H1 (cell line): ENCODE data around the gene ABLIM1. TPM values are rescaled to one million over a fixed set of nuclear protein-coding genes. Genes with fewer than 3 reads are reported as not detected.

Source experiments
- CTCF ChIA-PET: fragments of 300-600 bp; sonication (Branson Sonifier 250); formaldehyde crosslinking; loops from one replicate; lab custom pipeline; 2021; ENCODE audit not compliant: partially characterized antibody; lab: Charles Lee
- POLR2A ChIA-PET: fragments of 300-600 bp; sonication (Branson Sonifier 250); formaldehyde crosslinking; loops from one replicate; lab custom pipeline; 2021; ENCODE audit warnings: inconsistent platforms; ENCODE audit not compliant: partially characterized antibody; lab: Charles Lee
- DNase-seq, 2 experiments: peaks; one replicate each; pipeline versions ENCODE4 v3.0.0 to v3.0.0-alpha.2; 2010 to 2022; ENCODE audit warnings: low spot score in 2 of 2, low read depth in 1 of 2, mixed read lengths in 1 of 2
- FAIRE-seq: peaks from 2 replicates; lab custom pipeline; 2011; peaks lifted over from hg19 to GRCh38; lab: Jason Lieb, UNC
- H2AFZ ChIP-seq: 2 replicates; pipeline ENCODE4 v1.8.1; 2012; ENCODE audit warnings: low read length, inconsistent platforms
- H2AK5ac ChIP-seq: 2 replicates; pipeline ENCODE4 v1.6.1; 2013; ENCODE audit warnings: low read depth, low read length
- H2BK120ac ChIP-seq: replicated peaks from 2 replicates; pipeline ENCODE3; 2013; ENCODE audit warnings: low read depth, low read length, inconsistent platforms
- H2BK12ac ChIP-seq: 2 replicates; pipeline ENCODE4 v1.6.1; 2013; ENCODE audit warnings: low read depth, low read length
- H2BK15ac ChIP-seq: 2 replicates; pipeline ENCODE4 v1.6.1; 2013; ENCODE audit warnings: low read length
- H2BK20ac ChIP-seq: 2 replicates; pipeline ENCODE4 v1.6.1; 2013; ENCODE audit warnings: low read length
- H2BK5ac ChIP-seq: 2 replicates; pipeline ENCODE4 v1.6.1; 2013; ENCODE audit warnings: low read depth, low read length
- H3K14ac ChIP-seq: 2 replicates; pipeline ENCODE4 v1.6.1; 2013; ENCODE audit warnings: inconsistent platforms; ENCODE audit not compliant: insufficient read length
- H3K18ac ChIP-seq: 2 replicates; pipeline ENCODE4 v1.6.1; 2013; ENCODE audit warnings: low read length; ENCODE audit errors: extremely low read depth
- H3K23ac ChIP-seq: 2 replicates; pipeline ENCODE4 v1.6.1; 2013; ENCODE audit warnings: inconsistent platforms; ENCODE audit not compliant: insufficient read length
- H3K23me2 ChIP-seq: 2 replicates; pipeline ENCODE4 v1.6.1; 2013; ENCODE audit warnings: low read depth, low read length
- H3K27ac ChIP-seq: 2 replicates; pipeline ENCODE4 v1.6.1; 2011; ENCODE audit warnings: low read depth, low read length, inconsistent platforms
- H3K27me3 ChIP-seq, 4 experiments: replicated peaks in 1 of 4; 1 replicate in 1 of 4; 2 replicates in 3 of 4; pipeline versions ENCODE4 v1.6.1 to v1.8.1; 2011 to 2013; ENCODE audit warnings: low read length in 3 of 4, mild to moderate bottlenecking in 3 of 4, inconsistent platforms in 2 of 4, mixed read lengths in 2 of 4, moderate library complexity in 1 of 4; ENCODE audit not compliant: control insufficient read depth in 3 of 4, insufficient read depth in 3 of 4; ENCODE audit errors: extremely low read depth in 1 of 4
- H3K36me3 ChIP-seq, 4 experiments: 2 replicates each; pipeline versions ENCODE4 v1.6.1 to v1.8.1; 2011 to 2013; ENCODE audit warnings: mild to moderate bottlenecking in 4 of 4, low read length in 3 of 4, moderate library complexity in 2 of 4, control low read depth in 1 of 4, inconsistent platforms in 1 of 4; ENCODE audit not compliant: insufficient read depth in 4 of 4, control insufficient read depth in 2 of 4
- H3K4ac ChIP-seq: replicated peaks from 2 replicates; pipeline ENCODE3; 2013; ENCODE audit warnings: low read length, low read depth, mixed read lengths, inconsistent platforms; ENCODE audit not compliant: insufficient read length
- H3K4me1 ChIP-seq, 4 experiments: replicated peaks in 1 of 4; 1 replicate in 1 of 4; 2 replicates in 3 of 4; pipeline versions ENCODE4 v1.6.1 to v1.8.1; 2011 to 2013; ENCODE audit warnings: low read length in 3 of 4, inconsistent platforms in 2 of 4, mixed read lengths in 1 of 4; ENCODE audit not compliant: insufficient read depth in 4 of 4, control insufficient read depth in 3 of 4
- H3K4me2 ChIP-seq, 2 experiments: 2 replicates each; pipeline versions ENCODE4 v1.6.1 to v1.8.1; 2011 to 2013; ENCODE audit warnings: low read depth in 2 of 2, low read length in 2 of 2, control low read depth in 1 of 2, inconsistent platforms in 1 of 2, mild to moderate bottlenecking in 1 of 2; ENCODE audit not compliant: insufficient read depth in 1 of 2
- H3K4me3 ChIP-seq, 4 experiments: fragments of 200-600, 300-600 bp in 1 of 4; sonication (generic), shearing (Covaris generic), sonication (Bioruptor Twin) in 1 of 4; 2 replicates each; pipeline versions ENCODE4 v1.5.1 to v1.8.1; 2011 to 2016; ENCODE audit warnings: low read length in 4 of 4, low read depth in 3 of 4, control low read depth in 2 of 4, inconsistent platforms in 2 of 4, mild to moderate bottlenecking in 2 of 4, mixed read lengths in 1 of 4, moderate library complexity in 1 of 4; ENCODE audit not compliant: insufficient read depth in 2 of 4; ENCODE audit errors: extremely low read depth in 1 of 4
- H3K56ac ChIP-seq: replicated peaks from 2 replicates; pipeline ENCODE3; 2013; ENCODE audit warnings: low read depth, mild to moderate bottlenecking, mixed read lengths, low read length, inconsistent platforms; ENCODE audit not compliant: insufficient read length
- H3K79me1 ChIP-seq: 2 replicates; pipeline ENCODE4 v1.6.1; 2013; ENCODE audit warnings: low read depth, low read length, control low read depth
- H3K79me2 ChIP-seq, 2 experiments: 2 replicates each; pipeline versions ENCODE4 v1.6.1 to v1.8.1; 2012 to 2013; ENCODE audit warnings: low read length in 2 of 2, mild to moderate bottlenecking in 2 of 2, inconsistent platforms in 1 of 2; ENCODE audit not compliant: insufficient read depth in 2 of 2, control insufficient read depth in 1 of 2
- H3K9ac ChIP-seq, 4 experiments: replicated peaks in 1 of 4; 1 replicate in 1 of 4; 2 replicates in 3 of 4; pipeline versions ENCODE4 v1.6.1 to v1.8.1; 2011 to 2013; ENCODE audit warnings: low read depth in 3 of 4, low read length in 3 of 4, control low read depth in 2 of 4, mild to moderate bottlenecking in 2 of 4, moderate library complexity in 2 of 4, inconsistent platforms in 1 of 4; ENCODE audit errors: extremely low read depth in 1 of 4
- H3K9me3 ChIP-seq, 2 experiments: 2 replicates each; pipeline versions ENCODE4 v1.6.1 to v1.8.1; 2012 to 2013; ENCODE audit warnings: mild to moderate bottlenecking in 2 of 2, moderate library complexity in 2 of 2, control low read depth in 1 of 2, inconsistent platforms in 1 of 2, low read depth in 1 of 2, low read length in 1 of 2, mixed read lengths in 1 of 2; ENCODE audit not compliant: insufficient read depth in 2 of 2
- H4K20me1 ChIP-seq, 2 experiments: replicated peaks in 1 of 2; 2 replicates each; pipeline versions ENCODE3 to v1.8.1; 2011 to 2013; ENCODE audit warnings: inconsistent platforms in 2 of 2, low read length in 2 of 2, mild to moderate bottlenecking in 1 of 2; ENCODE audit not compliant: insufficient read depth in 2 of 2, control insufficient read depth in 1 of 2
- H4K5ac ChIP-seq: 2 replicates; pipeline ENCODE4 v1.6.1; 2013; ENCODE audit warnings: low read length, low read depth, mixed read lengths, inconsistent platforms; ENCODE audit not compliant: insufficient read length
- H4K8ac ChIP-seq: 2 replicates; pipeline ENCODE4 v1.8.0; 2013; ENCODE audit warnings: mild to moderate bottlenecking, moderate library complexity, low read length, inconsistent platforms; ENCODE audit not compliant: insufficient read depth; ENCODE audit errors: extremely low read depth
- H4K91ac ChIP-seq: replicated peaks from 2 replicates; pipeline ENCODE3; 2013; ENCODE audit warnings: low read length, mixed read lengths, inconsistent platforms; ENCODE audit not compliant: insufficient read length
- BCL11A ChIP-seq, 2 experiments: IDR thresholded peaks; one replicate each; pipeline ENCODE4 v1.6.1; 2011; ENCODE audit warnings: low read depth in 2 of 2, low read length in 2 of 2, mild to moderate bottlenecking in 2 of 2
- BRCA1 ChIP-seq: IDR thresholded peaks from 2 replicates; pipeline ENCODE4 v1.6.1; 2012; ENCODE audit warnings: low read depth, low read length, improper control_type of control experiment
- CHD1 ChIP-seq: IDR thresholded peaks from 2 replicates; pipeline ENCODE4 v1.6.1; 2012; ENCODE audit warnings: low read depth, low read length, improper control_type of control experiment
- EZH2 ChIP-seq: fragments of 200-600 bp; sonication (generic); IDR thresholded peaks from 2 replicates; pipeline ENCODE4 v1.7.1; 2012; ENCODE audit warnings: low read depth, mild to moderate bottlenecking, moderate library complexity, low read length, inconsistent platforms; ENCODE audit not compliant: severe bottlenecking
- HDAC6 ChIP-seq: IDR thresholded peaks from one replicate; pipeline ENCODE4 v1.7.1; 2012; ENCODE audit warnings: low read depth, mild to moderate bottlenecking, inconsistent platforms, low read length, moderate library complexity
- KDM5A ChIP-seq: fragments of 200-600 bp; IDR thresholded peaks from 2 replicates; pipeline ENCODE4 v1.7.1; 2012; ENCODE audit warnings: mild to moderate bottlenecking, low read length, inconsistent platforms, mixed read lengths
- MAFK ChIP-seq: IDR thresholded peaks from 2 replicates; pipeline ENCODE4 v1.6.1; 2012; ENCODE audit warnings: low read depth, mild to moderate bottlenecking, improper control_type of control experiment, low read length
- NANOG ChIP-seq: IDR thresholded peaks from 2 replicates; pipeline ENCODE4 v1.6.1; 2011; ENCODE audit warnings: low read length, low read depth, mild to moderate bottlenecking, inconsistent platforms; ENCODE audit not compliant: insufficient read depth, poor library complexity, severe bottlenecking
- NRF1 ChIP-seq: IDR thresholded peaks from 2 replicates; pipeline ENCODE4 v1.6.1; 2011; ENCODE audit warnings: mild to moderate bottlenecking, low read depth, low read length, improper control_type of control experiment
- PHF8 ChIP-seq: fragments of 200-600 bp; sonication (generic); conservative IDR thresholded peaks from 2 replicates; pipeline ENCODE4 v1.7.1; 2012; ENCODE audit warnings: low read depth, mild to moderate bottlenecking, inconsistent platforms, low read length, moderate library complexity
- POLR2AphosphoS5 ChIP-seq: IDR thresholded peaks from 2 replicates; pipeline ENCODE4 v1.6.1; 2011; ENCODE audit warnings: low read depth, low read length
- RAD21 ChIP-seq, 2 experiments: IDR thresholded peaks in 1 of 2; conservative IDR thresholded peaks in 1 of 2; 2 replicates each; pipeline ENCODE4 v1.6.1; 2011; ENCODE audit warnings: low read depth in 2 of 2, low read length in 2 of 2, improper control_type of control experiment in 1 of 2, inconsistent platforms in 1 of 2, mild to moderate bottlenecking in 1 of 2, moderate library complexity in 1 of 2
- RXRA ChIP-seq: IDR thresholded peaks from 2 replicates; pipeline ENCODE4 v1.6.1; 2011; ENCODE audit warnings: low read depth, mild to moderate bottlenecking, low read length, moderate library complexity; ENCODE audit not compliant: insufficient read depth
- TEAD4 ChIP-seq: IDR thresholded peaks from 2 replicates; pipeline ENCODE4 v1.6.1; 2012; ENCODE audit warnings: low read depth, low read length, inconsistent platforms, mixed read lengths
- WGBS, 2 experiments: shearing (Covaris generic) in 1 of 2; methylation state at CpG; one replicate each; pipeline versions ENCODE4 v1.1.6 to v1.1.7; 2013 to 2015; ENCODE audit warnings: low lambda C conversion rate in 2 of 2, mixed read lengths in 2 of 2, inconsistent platforms in 1 of 2, low coverage in 1 of 2, missing lambda C conversion rate in 1 of 2; ENCODE audit not compliant: insufficient replicate concordance in 2 of 2, insufficient coverage in 1 of 2, insufficient read length in 1 of 2; ENCODE audit errors: extremely low coverage in 1 of 2, missing lambda C conversion rate in 1 of 2; 5-methylcytosine and 5-hydroxymethylcytosine counted together
- polyA plus RNA-seq, 7 experiments: library from polyadenylated mRNA; depleted of rRNA in 3 of 7; stranded (reverse) in 5 of 7; unstranded in 2 of 7; fragments of >200 nt in 5 of 7; fragments of 200-250 nt in 2 of 7; gene quantifications; 1 replicate in 5 of 7; 2 replicates in 1 of 7; 4 replicates in 1 of 7; pipeline versions ENCODE4 v1.2.1 to v1.2.3, GENCODE V29; 2011 to 2013; ENCODE audit warnings: missing spikeins in 2 of 7, mixed read lengths in 2 of 7
- total RNA-seq: library from RNA; stranded (reverse); fragmentation: NEBNext Ultra II Directional; extraction: Animal tissue kit (Norgen Biotek cat#: 25700); gene quantifications from 2 replicates; pipeline ENCODE4 v1.2.1, GENCODE V29; 2021

Gene ABLIM1
- total and polyA plus RNA-seq, 2 of the 8 experiments (the other 6 are each of a cell fraction or from before 2014, with no cell fraction given), result 51.2 to 51.7 TPM

GRCh38 chr10:114553436-114553835 lies 104.6 kb downstream of the ABLIM1 start:
- Histone ChIP-seq H3K9me3 (peaks cover 7 to 14% of the 10 kb centered on the region in 2 experiments; a peak in 3 of 4 replicates), H3K9ac (no peak overlapping the region), H3K36me3 (no peaks in the 10 kb centered on the region; a peak in 1 of 8 replicates), H3K4me3 (no peak overlapping the region), H2BK12ac (no peak overlapping the region), H3K4ac (no peak overlapping the region), H2AK5ac (no peak overlapping the region; the same call in 1 of the 2 replicates), H3K4me2 (no peak overlapping the region), H4K5ac (no peak overlapping the region), H2BK120ac (no peak overlapping the region), H3K4me1 (peaks cover 0 to 2% (median 0%) of the 10 kb centered on the region in 4 experiments; a peak in 1 of 7 replicates), H3K79me2 (no peaks in the 10 kb centered on the region), H3K27ac (no peak overlapping the region), H3K23ac (no peak overlapping the region)
- WGBS, 2 experiments, result 92% methylated on average over 1 of the region's 1 CpG; no CpG with 5 or more reads in 1 of the 2 experiments
- TF ChIP-seq BRCA1, result no peak
- no peak for TF ChIP-seq HDAC6
- no peak for TF ChIP-seq RXRA
- no peak for TF ChIP-seq BCL11A (IDR thresholded peaks at IDR 0.05; ENCODE audit: low read depth in 2 of 2, low read length in 2 of 2)
- TF ChIP-seq TEAD4, result no peak
- TF ChIP-seq KDM5A, result no peak
- TF ChIP-seq MAFK, result no peak
- no peak for TF ChIP-seq NRF1
- TF ChIP-seq POLR2AphosphoS5, result no peak
- TF ChIP-seq CHD1, result no peak
- no peak for TF ChIP-seq PHF8
- no peak for TF ChIP-seq RAD21 (IDR thresholded peaks at IDR 0.05 in 1 of 2, conservative IDR thresholded peaks at IDR 0.05 in 1 of 2; ENCODE audit: low read depth in 2 of 2, low read length in 2 of 2)
- TF ChIP-seq EZH2, result no peak
- no peak for TF ChIP-seq NANOG
- TF ChIP-seq, all 59 proteins: peak for 0
- H3K79me1 ChIP-seq, result no peaks in the 10 kb centered on the region
- no peak for DNase-seq
- H2BK5ac ChIP-seq, result no peak overlapping the region
- H2AFZ ChIP-seq, result no peak overlapping the region
- no peak overlapping the region for H3K18ac ChIP-seq
- H3K27me3 ChIP-seq, result no peaks in the 10 kb centered on the region
- no peak overlapping the region for H2BK20ac ChIP-seq
- no peaks in the 10 kb centered on the region for H4K20me1 ChIP-seq
- FAIRE-seq, result no peak
- H3K14ac ChIP-seq, result no peak overlapping the region
- ChIA-PET POLR2A (no interaction called here), CTCF (interaction anchor here (0.9 to 11.6 kb wide), 14 partner anchors 11 to 577 kb away, joined by 3 to 186 read pairs (median 4); no protein-coding TSS in a partner anchor)
- H3K23me2 ChIP-seq, result no peaks in the 10 kb centered on the region
- H4K8ac ChIP-seq, result no peak overlapping the region
- H3K56ac ChIP-seq, result no peak overlapping the region
- no peak overlapping the region for H2BK15ac ChIP-seq
- H4K91ac ChIP-seq, result no peak overlapping the region
